Measurements from ENCODE around the gene DNAH14.
A peak's percentile ranks its signal among the peaks of the same experiment; 100 is the strongest.

DNAH14 gene

GRCh38 chr1:225437710-225438437 lies 508.4 kb downstream of the DNAH14 start:
- H3K36me3 ChIP-seq (ENCODE audit: insufficient read depth, low read length): no peaks in the 10 kb centered on the region
- no peak overlapping the region for H3K4me3 ChIP-seq (ENCODE audit: low read length)
- H3K4me2 ChIP-seq (ENCODE audit: low read length): no peak overlapping the region
- H3K4me1 ChIP-seq (ENCODE audit: control insufficient read depth, insufficient read depth, low read length): no peaks in the 10 kb centered on the region
- no peaks in the 10 kb centered on the region for H3K9me3 ChIP-seq (replicated peaks; ENCODE audit: low read length)
- no peak overlapping the region for H3K9ac ChIP-seq (ENCODE audit: low read depth, low read length)
- H3K27me3 ChIP-seq (ENCODE audit: control insufficient read depth, insufficient read depth, low read length): peaks cover 28% of the 10 kb centered on the region

- no peak overlapping the region for H3K9ac ChIP-seq (ENCODE audit: low read depth, low read length)
- peaks cover 6% of the 10 kb centered on the region for H3K4me1 ChIP-seq (ENCODE audit: control insufficient read depth, insufficient read depth, low read length)
- no peaks in the 10 kb centered on the region for H3K36me3 ChIP-seq (ENCODE audit: insufficient read depth, low read length)
- no peak overlapping the region for H3K4me2 ChIP-seq (ENCODE audit: low read length)
- peaks cover 13% of the 10 kb centered on the region for H3K27me3 ChIP-seq (ENCODE audit: control insufficient read depth, insufficient read depth, low read length)
- no peaks in the 10 kb centered on the region for H3K9me3 ChIP-seq (replicated peaks; ENCODE audit: low read length)
- no peak overlapping the region for H3K4me3 ChIP-seq (ENCODE audit: low read length)
Measured at GRCh38 chr1:225440380-225441221, 511.1 kb downstream of the DNAH14 start.

GRCh38 chr1:225441314-225442122 lies 512.0 kb downstream of the DNAH14 start:
- Histone ChIP-seq H3K4me1 (ENCODE audit: control insufficient read depth, insufficient read depth, low read length) (peaks cover 9% of the 10 kb centered on the region), H3K4me3 (ENCODE audit: low read length) (no peak overlapping the region)

GRCh38 chr1:225442123-225442505 lies 512.6 kb downstream of the DNAH14 start:
- Histone ChIP-seq H3K4me2 (ENCODE audit: low read length) (no peak overlapping the region), H3K4me1 (ENCODE audit: control insufficient read depth, insufficient read depth, low read length) (peaks cover 9% of the 10 kb centered on the region), H3K27me3 (ENCODE audit: control insufficient read depth, insufficient read depth, low read length) (no peaks in the 10 kb centered on the region), H3K9me3 (replicated peaks; ENCODE audit: low read length) (no peaks in the 10 kb centered on the region), H3K36me3 (ENCODE audit: insufficient read depth, low read length) (no peaks in the 10 kb centered on the region), H3K4me3 (ENCODE audit: low read length) (no peak overlapping the region), H3K9ac (ENCODE audit: low read depth, low read length) (no peak overlapping the region)

More at GRCh38 chr1:225441314-225442122, 512.0 kb downstream of the DNAH14 start:
- H3K36me3 ChIP-seq (ENCODE audit: insufficient read depth, low read length): no peaks in the 10 kb centered on the region
- peaks cover 4% of the 10 kb centered on the region for H3K27me3 ChIP-seq (ENCODE audit: control insufficient read depth, insufficient read depth, low read length)
- H3K9ac ChIP-seq (ENCODE audit: low read depth, low read length): no peak overlapping the region
- H3K4me2 ChIP-seq (ENCODE audit: low read length): no peak overlapping the region
- no peaks in the 10 kb centered on the region for H3K9me3 ChIP-seq (replicated peaks; ENCODE audit: low read length)

- H3K27me3 ChIP-seq (ENCODE audit: control insufficient read depth, insufficient read depth, low read length): peaks cover 7% of the 10 kb centered on the region
- no peak overlapping the region for H3K4me3 ChIP-seq (ENCODE audit: low read length)
- H3K9ac ChIP-seq (ENCODE audit: low read depth, low read length): no peak overlapping the region
- no peak overlapping the region for H3K4me2 ChIP-seq (ENCODE audit: low read length)
- H3K36me3 ChIP-seq (ENCODE audit: insufficient read depth, low read length): no peaks in the 10 kb centered on the region
- H3K9me3 ChIP-seq (replicated peaks; ENCODE audit: low read length): no peaks in the 10 kb centered on the region
- H3K4me1 ChIP-seq (ENCODE audit: control insufficient read depth, insufficient read depth, low read length): peaks cover 17% of the 10 kb centered on the region
Measured at GRCh38 chr1:225445639-225446594, 516.4 kb downstream of the DNAH14 start.

GRCh38 chr1:225446595-225446960 lies 517.1 kb downstream of the DNAH14 start:
- Histone ChIP-seq H3K9me3 (replicated peaks; ENCODE audit: low read length) (no peaks in the 10 kb centered on the region), H3K4me3 (ENCODE audit: low read length) (no peak overlapping the region), H3K4me2 (ENCODE audit: low read length) (no peak overlapping the region), H3K36me3 (ENCODE audit: insufficient read depth, low read length) (no peaks in the 10 kb centered on the region), H3K4me1 (ENCODE audit: control insufficient read depth, insufficient read depth, low read length) (peaks cover 17% of the 10 kb centered on the region), H3K27me3 (ENCODE audit: control insufficient read depth, insufficient read depth, low read length) (peaks cover 7% of the 10 kb centered on the region), H3K9ac (ENCODE audit: low read depth, low read length) (no peak overlapping the region)

- Histone ChIP-seq H3K9me3 (replicated peaks; ENCODE audit: low read length) (no peaks in the 10 kb centered on the region), H3K27me3 (ENCODE audit: control insufficient read depth, insufficient read depth, low read length) (peaks cover 7% of the 10 kb centered on the region), H3K4me2 (ENCODE audit: low read length) (no peak overlapping the region), H3K36me3 (ENCODE audit: insufficient read depth, low read length) (no peaks in the 10 kb centered on the region), H3K4me1 (ENCODE audit: control insufficient read depth, insufficient read depth, low read length) (peaks cover 17% of the 10 kb centered on the region), H3K4me3 (ENCODE audit: low read length) (no peak overlapping the region), H3K9ac (ENCODE audit: low read depth, low read length) (no peak overlapping the region)
Measured at GRCh38 chr1:225446981-225447615, 517.6 kb downstream of the DNAH14 start.

- Histone ChIP-seq H3K4me1 (ENCODE audit: control insufficient read depth, insufficient read depth, low read length) (peaks cover 17% of the 10 kb centered on the region), H3K9ac (ENCODE audit: low read depth, low read length) (no peak overlapping the region), H3K4me3 (ENCODE audit: low read length) (no peak overlapping the region)
Measured at GRCh38 chr1:225447650-225448089, 518.2 kb downstream of the DNAH14 start.

GRCh38 chr1:225448146-225448805 lies 518.8 kb downstream of the DNAH14 start:
- no peaks in the 10 kb centered on the region for H3K9me3 ChIP-seq (replicated peaks; ENCODE audit: low read length)
- H3K27me3 ChIP-seq (ENCODE audit: control insufficient read depth, insufficient read depth, low read length): peaks cover 7% of the 10 kb centered on the region
- no peak overlapping the region for H3K4me2 ChIP-seq (ENCODE audit: low read length)
- peaks cover 17% of the 10 kb centered on the region for H3K4me1 ChIP-seq (ENCODE audit: control insufficient read depth, insufficient read depth, low read length)
- H3K9ac ChIP-seq (ENCODE audit: low read depth, low read length): no peak overlapping the region
- no peak overlapping the region for H3K4me3 ChIP-seq (ENCODE audit: low read length)
- no peaks in the 10 kb centered on the region for H3K36me3 ChIP-seq (ENCODE audit: insufficient read depth, low read length)

More at GRCh38 chr1:225447650-225448089, 518.2 kb downstream of the DNAH14 start:
- peaks cover 7% of the 10 kb centered on the region for H3K27me3 ChIP-seq (ENCODE audit: control insufficient read depth, insufficient read depth, low read length)
- H3K9me3 ChIP-seq (replicated peaks; ENCODE audit: low read length): no peaks in the 10 kb centered on the region
- peak overlapping the region; percentile 15 for H3K4me2 ChIP-seq (ENCODE audit: low read length)
- H3K36me3 ChIP-seq (ENCODE audit: insufficient read depth, low read length): no peaks in the 10 kb centered on the region
